HUDEP-2 (cell line): ENCODE data around the gene DOK7.

Source experiments
- DNase-seq, 76 experiments: peaks; one replicate each; lab custom pipeline; 2025; ENCODE audit not compliant: unreplicated experiment in 76 of 76; lab: John Stamatoyannopoulos, UW

DOK7 gene, protein sequence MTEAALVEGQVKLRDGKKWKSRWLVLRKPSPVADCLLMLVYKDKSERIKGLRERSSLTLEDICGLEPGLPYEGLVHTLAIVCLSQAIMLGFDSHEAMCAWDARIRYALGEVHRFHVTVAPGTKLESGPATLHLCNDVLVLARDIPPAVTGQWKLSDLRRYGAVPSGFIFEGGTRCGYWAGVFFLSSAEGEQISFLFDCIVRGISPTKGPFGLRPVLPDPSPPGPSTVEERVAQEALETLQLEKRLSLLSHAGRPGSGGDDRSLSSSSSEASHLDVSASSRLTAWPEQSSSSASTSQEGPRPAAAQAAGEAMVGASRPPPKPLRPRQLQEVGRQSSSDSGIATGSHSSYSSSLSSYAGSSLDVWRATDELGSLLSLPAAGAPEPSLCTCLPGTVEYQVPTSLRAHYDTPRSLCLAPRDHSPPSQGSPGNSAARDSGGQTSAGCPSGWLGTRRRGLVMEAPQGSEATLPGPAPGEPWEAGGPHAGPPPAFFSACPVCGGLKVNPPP

DNA sequence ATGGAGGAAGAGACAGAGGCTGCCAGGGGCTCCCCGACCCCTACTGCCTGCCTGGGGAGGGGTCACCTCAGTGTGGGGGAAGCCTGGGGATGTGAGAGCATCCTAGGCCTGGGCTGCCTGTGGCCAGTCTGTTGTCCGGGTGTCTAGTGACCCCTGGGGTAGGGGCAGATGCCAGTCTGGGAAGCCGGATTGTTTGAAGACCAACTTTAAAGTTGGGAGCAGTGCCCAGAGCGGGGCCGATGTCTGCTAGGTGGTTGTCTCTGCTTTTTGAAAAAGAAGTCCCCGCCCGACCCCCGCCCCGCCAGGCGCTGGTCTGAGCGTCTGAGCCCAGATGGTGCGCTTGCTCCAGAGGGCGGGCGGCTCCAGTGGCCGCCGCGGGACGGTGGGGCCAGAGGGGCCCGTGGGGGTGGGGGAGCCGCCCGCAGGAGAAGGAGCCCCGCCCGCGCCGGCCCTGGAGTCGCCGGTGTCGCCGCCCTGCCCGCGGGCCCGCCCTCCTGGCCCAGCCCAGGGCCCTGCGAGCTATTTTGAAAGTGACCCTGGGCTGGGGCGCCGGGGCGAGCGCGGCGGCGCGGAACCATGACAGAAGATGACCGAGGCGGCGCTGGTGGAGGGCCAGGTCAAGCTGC is at the start of gene DOK7:
Gene DOK7, plus strand, starts transcription at position 517 of the 626 bp plus-strand sequence. Its CDS starts 70 bp downstream, at position 587.
- peak in 2 of 76 experiments; percentile 7 to 16 for DNase-seq

- no peak for DNase-seq
Observed at GRCh38 chr4:3413675-3414420, 49.3 kb upstream of the DOK7 start.

- DNase-seq, result no peak
Observed at GRCh38 chr4:3414421-3415279, 48.5 kb upstream of the DOK7 start.

DNA sequence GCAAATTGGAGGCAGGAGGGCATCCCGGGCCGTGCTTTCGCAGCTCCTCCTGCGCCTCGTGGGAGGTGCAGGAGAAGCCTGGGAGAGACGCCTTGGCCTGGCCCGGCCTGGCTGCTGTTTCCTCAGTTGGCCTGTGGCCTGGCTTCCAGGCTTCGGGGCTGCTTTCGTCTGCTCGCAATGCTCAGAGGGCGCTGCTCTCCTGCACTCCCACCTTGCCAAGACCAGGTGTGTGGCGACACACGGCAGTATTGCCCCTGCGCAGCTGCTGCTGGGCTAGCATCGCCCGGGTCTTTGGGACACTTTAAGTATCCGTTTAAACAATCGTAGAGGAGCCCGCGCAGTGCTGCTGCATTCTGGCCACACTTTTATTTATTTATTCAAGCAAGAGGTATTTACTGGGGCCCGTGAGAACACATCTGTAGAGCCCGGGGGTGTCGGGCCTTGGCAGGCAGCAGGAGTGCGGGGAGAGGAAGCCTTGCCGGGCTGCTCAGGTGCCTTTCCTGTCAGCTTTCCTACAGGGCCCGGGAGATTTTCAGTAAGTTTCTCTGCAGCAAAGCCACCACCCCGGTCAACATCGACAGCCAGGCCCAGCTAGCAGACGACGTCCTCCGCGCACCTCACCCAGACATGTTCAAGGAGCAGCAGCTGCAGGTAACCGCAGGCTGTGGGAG is 47.5 kb upstream of the DOK7 start:
- no peak for DNase-seq

GRCh38 chr4:3416270-3416669 is 46.8 kb upstream of the DOK7 start:
- no peak for DNase-seq

DNA sequence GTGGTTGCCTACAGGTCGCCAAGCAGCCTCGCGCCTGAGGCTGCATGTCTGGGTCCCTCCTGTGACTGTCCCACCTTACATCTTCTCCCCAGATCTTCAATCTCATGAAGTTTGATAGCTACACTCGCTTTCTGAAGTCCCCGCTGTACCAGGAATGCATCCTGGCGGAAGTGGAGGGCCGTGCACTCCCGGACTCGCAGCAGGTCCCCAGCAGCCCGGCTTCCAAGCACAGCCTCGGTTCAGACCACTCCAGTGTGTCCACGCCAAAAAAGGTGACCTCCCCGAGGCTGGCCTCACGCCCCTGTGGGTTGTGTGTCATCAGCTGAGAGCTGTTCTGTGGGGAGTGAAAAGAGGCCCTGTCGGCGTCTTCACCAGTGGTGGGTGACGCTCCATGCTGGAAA is 46.3 kb upstream of the DOK7 start:
- DNase-seq, result no peak

DNA sequence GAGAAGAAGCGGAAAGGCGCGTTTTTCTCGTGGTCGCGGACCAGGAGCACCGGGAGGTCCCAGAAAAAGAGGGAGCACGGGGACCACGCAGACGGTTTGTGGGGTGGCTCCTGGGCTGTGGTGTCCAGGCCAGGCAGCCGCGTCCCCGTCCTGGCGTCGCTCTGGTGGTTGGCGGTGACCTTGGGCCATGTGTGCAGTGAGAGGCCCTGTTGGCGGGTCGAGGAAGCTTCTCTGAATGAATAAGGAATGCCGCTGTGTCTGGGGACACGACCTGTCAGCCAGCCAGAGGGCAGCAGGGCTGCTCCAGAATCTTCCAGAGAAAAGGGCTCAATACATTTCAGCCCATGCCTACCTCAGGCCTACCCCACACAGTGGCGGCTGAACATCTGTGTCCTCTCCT is 45.7 kb upstream of the DOK7 start:
- no peak for DNase-seq

DNA sequence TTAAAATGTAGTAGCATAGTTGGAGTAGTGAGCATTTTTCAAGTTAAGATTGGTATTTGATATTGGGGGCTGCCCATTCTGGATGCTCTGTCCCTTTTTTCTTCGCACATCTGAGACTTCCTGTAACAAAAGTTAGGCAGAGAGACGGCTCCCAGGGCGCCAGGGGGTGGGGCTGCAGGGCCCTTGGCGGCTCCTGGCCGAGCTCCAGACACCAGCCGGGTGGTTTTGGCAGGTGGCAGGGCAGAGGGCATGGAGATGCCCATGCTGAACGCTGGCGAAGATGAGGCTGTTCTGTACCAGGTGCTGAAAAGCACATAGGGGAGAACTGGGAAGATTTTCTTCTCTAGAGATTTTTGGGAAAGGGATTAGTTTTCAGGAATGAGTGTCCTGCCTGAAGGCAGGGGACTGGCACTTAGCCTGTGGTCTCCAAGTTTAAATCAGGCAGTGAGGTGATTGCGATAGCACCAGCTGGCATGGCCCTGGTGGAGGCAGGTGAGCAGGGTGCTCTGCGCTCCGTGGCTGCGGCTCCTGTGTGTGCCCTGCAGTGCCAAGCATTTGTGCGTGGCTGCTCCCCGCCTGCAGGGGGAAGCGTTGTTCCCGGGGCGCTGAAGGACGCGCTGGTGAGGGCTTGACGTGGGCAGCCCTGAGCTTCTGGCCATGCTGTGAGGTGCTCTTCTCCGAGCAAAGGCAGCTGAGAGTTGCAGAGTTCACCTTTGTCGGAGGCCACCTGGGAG is 44.9 kb upstream of the DOK7 start:
- peak in 4 of 76 experiments; percentile 2 to 9 (median 4) for DNase-seq

- DNase-seq, result no peak
Observed at GRCh38 chr4:3419836-3420605, 43.1 kb upstream of the DOK7 start.

- DNase-seq, result no peak
Observed at GRCh38 chr4:3420606-3420955, 42.5 kb upstream of the DOK7 start.

DNA sequence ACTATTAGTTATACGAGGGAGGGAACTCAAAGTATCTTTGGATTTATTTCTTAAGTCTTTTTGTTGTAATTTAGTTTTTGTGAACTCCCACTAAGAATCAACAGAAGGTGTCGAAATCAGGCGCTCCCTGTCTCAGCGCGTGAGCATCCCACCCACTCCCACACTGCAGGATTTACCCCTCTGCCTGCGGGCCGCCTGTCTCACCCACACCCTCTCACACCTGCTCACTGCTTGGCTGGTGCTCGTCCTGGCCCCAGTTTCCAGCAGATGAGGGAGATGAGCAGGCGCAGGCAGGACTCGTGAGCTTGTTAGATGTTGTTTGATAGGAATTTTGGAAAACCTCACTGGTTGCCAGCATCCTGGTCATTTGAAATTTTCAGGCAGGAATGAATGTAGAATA is 42.1 kb upstream of the DOK7 start:
- DNase-seq, result no peak

- no peak for DNase-seq
Observed at GRCh38 chr4:3421470-3421869, 41.6 kb upstream of the DOK7 start.

GRCh38 chr4:3422241-3422801 is 40.8 kb upstream of the DOK7 start:
- no peak for DNase-seq

DNA sequence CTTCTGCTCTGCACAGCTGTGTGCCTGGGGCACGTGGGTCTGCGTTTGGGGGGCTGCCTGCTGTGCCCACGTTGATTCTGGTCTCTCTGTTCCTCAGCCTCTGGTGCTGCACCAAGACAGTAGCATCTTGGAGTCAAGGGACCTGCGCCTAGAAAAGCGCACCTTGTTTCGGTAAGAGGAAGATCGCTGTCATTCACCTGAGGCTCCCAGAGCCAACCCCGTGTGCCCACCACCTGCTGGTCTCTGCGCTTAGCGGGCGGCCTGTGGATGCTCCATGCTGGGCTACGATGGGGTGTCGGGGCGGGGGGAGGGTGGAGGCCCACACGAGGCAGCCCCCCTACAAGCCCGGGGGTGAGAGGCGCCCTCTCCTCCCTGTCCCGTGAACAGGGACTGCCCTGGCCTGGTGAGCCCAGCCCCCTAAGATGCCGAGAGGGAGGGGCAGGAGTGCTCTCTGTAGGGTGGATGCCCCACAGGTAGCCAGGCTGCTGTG is 40.3 kb upstream of the DOK7 start:
- DNase-seq, result no peak

- DNase-seq, result no peak
Observed at GRCh38 chr4:3423406-3423805, 39.7 kb upstream of the DOK7 start.

DNA sequence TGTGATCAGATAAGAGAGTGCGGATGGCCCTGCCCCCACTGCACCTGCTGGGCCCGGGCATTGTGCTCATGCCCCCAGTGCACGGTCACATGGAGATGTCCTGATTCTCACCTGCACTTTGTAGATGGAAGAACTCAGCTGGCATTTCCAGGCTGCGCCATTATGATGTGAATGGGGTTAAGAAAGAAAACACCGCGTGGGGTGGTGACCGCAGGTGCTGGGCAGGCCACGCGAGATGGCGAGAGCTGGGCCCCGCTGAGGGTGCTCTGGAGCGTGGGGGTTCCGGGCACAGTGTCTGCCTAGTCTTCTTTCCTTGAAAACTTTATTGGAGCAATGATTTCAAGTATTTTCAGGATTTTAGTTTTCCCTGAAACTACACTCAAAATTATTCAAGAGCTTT is 39.2 kb upstream of the DOK7 start:
- no peak for DNase-seq

DNA sequence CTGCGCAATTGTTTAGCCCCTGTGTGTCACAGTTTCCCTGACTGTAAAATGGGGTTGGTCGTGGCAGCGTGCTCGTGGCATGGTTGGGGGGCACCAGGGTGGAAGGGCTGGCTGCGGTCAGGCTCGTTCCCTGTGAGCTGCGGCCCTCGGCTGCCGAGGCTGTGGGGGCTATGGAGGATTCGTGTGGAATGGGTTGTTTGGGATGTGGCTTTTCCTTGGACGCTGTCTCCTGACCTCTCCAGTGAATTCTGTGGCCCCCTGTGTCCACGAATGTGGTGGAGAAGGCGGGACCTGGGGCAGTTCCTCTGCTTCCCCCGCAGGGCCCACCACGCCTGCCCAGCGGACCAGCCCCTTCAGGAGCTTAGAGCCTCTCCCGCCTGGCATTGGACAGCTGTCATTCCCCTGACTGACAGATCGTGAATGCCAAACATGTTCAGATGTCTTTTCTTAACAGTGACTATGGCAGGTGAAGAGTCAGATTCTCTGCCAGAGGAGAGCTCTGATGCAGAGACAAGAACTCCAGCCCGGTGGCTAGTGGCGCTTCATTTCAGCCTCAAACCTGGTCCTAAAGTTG is 38.5 kb upstream of the DOK7 start:
- no peak for DNase-seq
